ENCODE results near the gene NPTX1. TPM values are rescaled to one million over a fixed set of nuclear protein-coding genes. Genes with fewer than 3 reads are reported as not detected.

Gene NPTX1
- total and polyA plus RNA-seq, 2 experiments from 2014 or later, result not detected

DNA sequence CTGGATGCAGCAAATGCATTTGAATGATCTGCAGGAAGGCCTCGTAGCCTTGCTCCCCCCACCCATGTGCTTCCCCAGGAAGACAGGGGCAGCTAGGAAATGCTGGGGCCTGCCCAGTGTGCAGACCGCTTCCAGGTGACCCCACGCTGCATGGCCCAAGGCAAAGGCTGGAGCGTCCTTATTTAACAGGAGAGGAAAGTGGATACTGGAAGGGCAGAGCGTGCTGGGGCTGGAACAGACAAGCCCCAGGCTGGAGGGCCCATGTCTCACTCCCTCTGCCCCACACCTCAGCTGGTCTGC lies 26.1 kb upstream of the NPTX1 start:
- DNase-seq (ENCODE audit: low read depth in 1 of 2, low spot score in 1 of 2), result no peak
- Histone ChIP-seq H3K27ac (no peak overlapping the region), H3K9me3 (ENCODE audit: low read depth) (no peaks in the 10 kb centered on the region), H3K4me1 (ENCODE audit: low read depth) (no peaks in the 10 kb centered on the region), H3K4me3 (no peak overlapping the region), H3K27me3 (peaks cover 48% of the 10 kb centered on the region), H3K36me3 (no peaks in the 10 kb centered on the region)
- TF ChIP-seq, protein P1, sequence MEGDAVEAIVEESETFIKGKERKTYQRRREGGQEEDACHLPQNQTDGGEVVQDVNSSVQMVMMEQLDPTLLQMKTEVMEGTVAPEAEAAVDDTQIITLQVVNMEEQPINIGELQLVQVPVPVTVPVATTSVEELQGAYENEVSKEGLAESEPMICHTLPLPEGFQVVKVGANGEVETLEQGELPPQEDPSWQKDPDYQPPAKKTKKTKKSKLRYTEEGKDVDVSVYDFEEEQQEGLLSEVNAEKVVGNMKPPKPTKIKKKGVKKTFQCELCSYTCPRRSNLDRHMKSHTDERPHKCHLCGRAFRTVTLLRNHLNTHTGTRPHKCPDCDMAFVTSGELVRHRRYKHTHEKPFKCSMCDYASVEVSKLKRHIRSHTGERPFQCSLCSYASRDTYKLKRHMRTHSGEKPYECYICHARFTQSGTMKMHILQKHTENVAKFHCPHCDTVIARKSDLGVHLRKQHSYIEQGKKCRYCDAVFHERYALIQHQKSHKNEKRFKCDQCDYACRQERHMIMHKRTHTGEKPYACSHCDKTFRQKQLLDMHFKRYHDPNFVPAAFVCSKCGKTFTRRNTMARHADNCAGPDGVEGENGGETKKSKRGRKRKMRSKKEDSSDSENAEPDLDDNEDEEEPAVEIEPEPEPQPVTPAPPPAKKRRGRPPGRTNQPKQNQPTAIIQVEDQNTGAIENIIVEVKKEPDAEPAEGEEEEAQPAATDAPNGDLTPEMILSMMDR (IDR thresholded peaks at IDR 0.05; ENCODE audit: low read depth, low read length), result no peak

DNA sequence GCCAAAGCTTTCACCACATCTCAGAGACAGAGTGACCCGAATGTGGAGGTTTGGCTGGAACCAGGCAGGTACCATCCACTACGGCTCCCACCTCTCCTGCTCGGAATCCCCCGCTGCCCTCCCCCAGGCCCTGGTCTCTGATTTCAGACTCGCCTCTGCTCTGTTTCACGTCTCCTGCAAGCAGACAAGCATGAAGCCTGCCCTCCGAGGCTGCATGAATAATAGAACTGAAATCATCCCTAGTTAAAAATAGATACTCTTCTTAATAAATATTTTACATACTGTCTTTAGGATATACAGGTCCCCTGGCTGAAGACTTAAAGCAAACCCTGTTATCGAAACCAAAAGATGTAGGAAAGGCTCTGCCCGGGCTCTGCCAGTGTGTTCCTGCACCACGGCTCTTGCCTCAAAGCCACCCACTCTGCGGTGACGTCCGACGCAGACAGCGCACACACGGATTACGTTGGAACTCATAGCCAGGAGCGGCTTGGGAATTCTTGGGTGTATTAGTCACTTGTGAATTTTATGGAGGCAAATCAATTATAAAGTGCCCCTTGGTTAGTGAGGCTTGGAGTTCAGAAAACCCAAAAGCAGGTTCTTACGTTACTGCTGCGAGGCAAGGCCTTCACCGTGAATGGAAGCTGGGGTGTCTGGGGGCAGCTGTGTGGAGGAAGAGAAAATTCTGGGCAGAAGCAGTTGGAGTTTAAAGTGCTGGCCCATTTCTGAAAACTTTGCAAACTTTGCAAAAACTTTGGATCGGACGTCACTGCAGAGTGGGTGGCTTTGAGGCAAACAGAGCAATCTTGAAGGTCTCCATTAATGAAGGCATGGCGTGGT lies 25.6 kb upstream of the NPTX1 start:
- DNase-seq (ENCODE audit: low read depth in 1 of 2, low spot score in 1 of 2), result peak in 1 of 2 donors; percentile 50
- Histone ChIP-seq H3K9me3 (ENCODE audit: low read depth) (no peaks in the 10 kb centered on the region), H3K4me3 (no peak overlapping the region), H3K27ac (no peak overlapping the region), H3K36me3 (no peaks in the 10 kb centered on the region), H3K4me1 (ENCODE audit: low read depth) (no peaks in the 10 kb centered on the region), H3K27me3 (peaks cover 47% of the 10 kb centered on the region)
- TF ChIP-seq, protein P1 (IDR thresholded peaks at IDR 0.05; ENCODE audit: low read depth, low read length), result no peak

DNA sequence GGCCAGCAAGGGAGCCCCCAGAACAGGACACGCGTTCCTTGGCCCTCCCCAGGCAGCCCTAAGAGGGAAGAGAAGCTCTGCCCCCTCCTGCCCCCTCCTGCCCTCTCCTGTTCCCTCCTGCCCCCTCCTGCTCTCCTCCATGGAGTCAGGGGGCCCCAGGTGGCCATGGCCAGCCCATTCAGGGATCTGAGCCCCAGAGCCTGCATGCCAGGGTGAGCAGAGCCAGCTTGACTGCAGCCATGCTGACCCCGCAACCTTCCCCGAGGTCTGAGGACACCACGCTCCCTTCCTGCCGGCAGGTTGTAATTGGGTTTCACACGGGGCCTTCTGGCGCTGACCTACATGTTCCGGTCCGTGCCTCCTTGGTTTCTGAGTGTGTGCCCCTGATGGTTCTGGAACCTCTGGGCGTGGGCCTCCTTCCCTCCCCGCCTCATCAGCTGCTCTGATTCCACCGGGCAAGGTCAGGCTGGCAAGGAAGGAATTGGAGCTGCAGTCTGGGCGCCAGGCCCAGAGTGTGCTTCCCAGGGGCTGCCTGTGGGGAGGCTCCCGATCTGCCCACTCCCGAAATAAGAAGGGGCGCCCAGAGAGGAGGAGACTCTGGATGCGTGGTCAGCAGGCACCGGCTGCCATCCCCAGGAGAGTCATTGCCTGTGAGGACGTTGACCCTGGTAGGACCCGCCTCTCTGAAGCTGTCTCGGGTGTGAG lies 23.7 kb upstream of the NPTX1 start:
- Histone ChIP-seq H3K4me3 (no peak overlapping the region), H3K27ac (no peak overlapping the region), H3K27me3 (peaks cover 46% of the 10 kb centered on the region), H3K9me3 (ENCODE audit: low read depth) (no peaks in the 10 kb centered on the region), H3K36me3 (no peaks in the 10 kb centered on the region), H3K4me1 (ENCODE audit: low read depth) (no peaks in the 10 kb centered on the region)
- TF ChIP-seq, protein P1 (IDR thresholded peaks at IDR 0.05; ENCODE audit: low read depth, low read length), result no peak
- DNase-seq (ENCODE audit: low read depth in 1 of 2, low spot score in 1 of 2), result no peak

DNA sequence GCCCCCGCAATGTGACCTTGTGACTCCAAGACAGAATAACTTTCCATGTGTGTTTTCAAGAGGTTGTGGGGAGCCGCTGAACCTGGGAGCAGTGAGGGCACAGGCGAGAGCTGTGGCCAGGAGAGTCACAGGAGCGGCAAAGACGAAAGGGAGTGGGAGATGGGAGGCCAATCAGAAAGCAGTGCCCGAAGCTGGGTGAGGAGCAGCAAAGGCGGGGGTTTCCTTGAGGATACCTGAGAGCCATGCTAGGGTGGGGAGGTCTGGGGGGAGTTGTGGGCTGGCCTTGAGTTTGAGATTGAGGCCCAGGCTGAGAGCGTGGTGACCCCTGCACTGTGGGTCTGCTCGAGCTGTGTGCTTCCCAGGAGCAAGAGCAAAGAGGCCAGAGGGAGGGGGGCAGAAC lies 23.2 kb upstream of the NPTX1 start:
- DNase-seq (ENCODE audit: low read depth in 1 of 2, low spot score in 1 of 2), result no peak
- Histone ChIP-seq H3K9me3 (ENCODE audit: low read depth) (no peaks in the 10 kb centered on the region), H3K27ac (no peak overlapping the region), H3K4me3 (no peak overlapping the region), H3K36me3 (no peaks in the 10 kb centered on the region), H3K4me1 (ENCODE audit: low read depth) (no peaks in the 10 kb centered on the region), H3K27me3 (peaks cover 45% of the 10 kb centered on the region)
- TF ChIP-seq, protein P1 (IDR thresholded peaks at IDR 0.05; ENCODE audit: low read depth, low read length), result no peak

DNA sequence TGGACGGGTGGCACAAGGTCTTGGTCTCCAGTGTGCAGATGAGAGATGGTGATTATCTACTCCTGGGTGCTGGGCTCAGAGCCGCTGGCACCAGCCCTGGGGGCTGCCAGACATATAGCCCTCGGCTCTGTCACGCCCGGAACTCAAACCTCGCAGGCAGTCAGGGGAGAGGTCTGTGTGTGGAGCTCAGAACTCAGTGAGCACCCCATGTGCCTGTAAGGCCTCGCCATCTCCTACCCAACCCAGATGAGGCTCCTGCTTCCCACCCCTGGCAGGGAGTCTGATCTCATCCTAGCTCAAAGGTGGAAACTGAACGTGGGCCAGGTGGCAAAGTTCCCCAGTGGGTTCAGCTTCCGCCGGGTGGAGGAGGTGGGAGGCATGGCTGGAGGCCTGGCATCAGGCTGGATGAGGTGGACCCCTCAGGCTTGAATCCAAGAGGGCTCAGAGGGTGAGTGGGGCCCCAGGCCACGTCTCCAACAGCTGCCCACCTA lies 22.6 kb upstream of the NPTX1 start:
- no peak overlapping the region for H3K27ac ChIP-seq
- H3K36me3 ChIP-seq, result no peaks in the 10 kb centered on the region
- no peaks in the 10 kb centered on the region for H3K9me3 ChIP-seq (ENCODE audit: low read depth)
- DNase-seq (ENCODE audit: low read depth in 1 of 2, low spot score in 1 of 2), result no peak
- H3K4me1 ChIP-seq (ENCODE audit: low read depth), result no peaks in the 10 kb centered on the region
- H3K4me3 ChIP-seq, result no peak overlapping the region
- TF ChIP-seq, protein P1 (IDR thresholded peaks at IDR 0.05; ENCODE audit: low read depth, low read length), result no peak
- H3K27me3 ChIP-seq, result peaks cover 45% of the 10 kb centered on the region

All from cardiac muscle cell (in vitro differentiated cells and primary cell).